ENCODE measurements around the gene SLC25A46. TPM values are rescaled to one million over a fixed set of nuclear protein-coding genes. Genes with fewer than 3 reads are reported as not detected.

SLC25A46 gene
- total RNA-seq, 1 experiment from 2014 or later = 25.9 TPM

DNA sequence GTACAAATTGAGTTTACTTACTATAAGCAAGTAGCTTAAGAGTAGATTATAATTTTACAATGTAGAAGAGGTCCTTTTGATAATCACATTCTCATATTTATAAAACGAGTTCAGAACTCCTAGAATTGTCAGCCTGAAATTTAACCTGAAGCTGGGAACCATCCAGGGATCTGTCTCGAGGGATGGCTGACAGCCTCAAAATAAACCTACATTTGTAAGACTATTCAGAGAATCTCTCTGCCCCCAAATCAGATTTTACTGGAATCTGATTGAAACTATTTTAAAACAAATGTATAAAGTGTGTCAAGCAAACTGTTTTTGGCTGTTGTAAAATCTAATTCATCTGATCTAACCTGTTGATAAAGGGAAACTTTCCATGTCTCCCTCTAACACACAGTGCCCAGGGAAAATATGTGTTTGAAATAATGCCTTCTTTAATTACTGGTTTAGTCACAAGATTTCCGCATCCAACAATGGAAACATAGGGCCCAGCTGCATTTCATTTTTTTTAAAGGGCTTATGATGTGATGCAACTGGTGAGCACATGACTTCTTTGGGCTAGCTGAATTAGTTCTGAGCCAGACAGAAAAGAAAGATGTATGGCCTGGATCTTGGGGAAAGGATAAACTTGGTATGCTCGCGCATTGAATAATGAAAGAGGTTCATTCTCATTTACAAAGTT, 30.3 kb downstream of the SLC25A46 start:
- no peak overlapping the region for H3K9ac ChIP-seq (ENCODE audit: low read length)
- H3K9me3 ChIP-seq (ENCODE audit: control insufficient read depth in 1 of 2, insufficient read depth in 1 of 2, low read depth in 1 of 2, low read length in 2 of 2) = no peaks in the 10 kb centered on the region
- H3K4me1 ChIP-seq (ENCODE audit: control insufficient read depth in 1 of 2, insufficient read depth in 2 of 2, low read length in 2 of 2) = no peaks in the 10 kb centered on the region
- TF ChIP-seq TCF7L2 (IDR thresholded peaks at IDR 0.05; ENCODE audit: borderline replicate concordance, extremely low read depth, insufficient read depth, insufficient read length) = no peak
- TF ChIP-seq, protein P1, sequence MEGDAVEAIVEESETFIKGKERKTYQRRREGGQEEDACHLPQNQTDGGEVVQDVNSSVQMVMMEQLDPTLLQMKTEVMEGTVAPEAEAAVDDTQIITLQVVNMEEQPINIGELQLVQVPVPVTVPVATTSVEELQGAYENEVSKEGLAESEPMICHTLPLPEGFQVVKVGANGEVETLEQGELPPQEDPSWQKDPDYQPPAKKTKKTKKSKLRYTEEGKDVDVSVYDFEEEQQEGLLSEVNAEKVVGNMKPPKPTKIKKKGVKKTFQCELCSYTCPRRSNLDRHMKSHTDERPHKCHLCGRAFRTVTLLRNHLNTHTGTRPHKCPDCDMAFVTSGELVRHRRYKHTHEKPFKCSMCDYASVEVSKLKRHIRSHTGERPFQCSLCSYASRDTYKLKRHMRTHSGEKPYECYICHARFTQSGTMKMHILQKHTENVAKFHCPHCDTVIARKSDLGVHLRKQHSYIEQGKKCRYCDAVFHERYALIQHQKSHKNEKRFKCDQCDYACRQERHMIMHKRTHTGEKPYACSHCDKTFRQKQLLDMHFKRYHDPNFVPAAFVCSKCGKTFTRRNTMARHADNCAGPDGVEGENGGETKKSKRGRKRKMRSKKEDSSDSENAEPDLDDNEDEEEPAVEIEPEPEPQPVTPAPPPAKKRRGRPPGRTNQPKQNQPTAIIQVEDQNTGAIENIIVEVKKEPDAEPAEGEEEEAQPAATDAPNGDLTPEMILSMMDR (IDR thresholded peaks at IDR 0.05 in 2 of 3, conservative IDR thresholded peaks at IDR 0.05 in 1 of 3; ENCODE audit: borderline replicate concordance in 1 of 3, insufficient read depth in 1 of 3, low read depth in 2 of 3, low read length in 2 of 3) = no peak
- TF ChIP-seq SIN3A (IDR thresholded peaks at IDR 0.05; ENCODE audit: low read depth) = no peak
- no peak for TF ChIP-seq ELF1 (IDR thresholded peaks at IDR 0.05; ENCODE audit: borderline replicate concordance, low read depth)
- TF ChIP-seq EZH2phosphoT487 (IDR thresholded peaks at IDR 0.05; ENCODE audit: borderline replicate concordance) = no peak
- no peak for TF ChIP-seq ZNF274 (IDR thresholded peaks at IDR 0.05; ENCODE audit: low read depth, low read length)
- TF ChIP-seq SRF (IDR thresholded peaks at IDR 0.05; ENCODE audit: low read depth) = no peak
- TF ChIP-seq RAD21 (IDR thresholded peaks at IDR 0.05; ENCODE audit: low read depth) = no peak
- TF ChIP-seq POLR2AphosphoS5 (IDR thresholded peaks at IDR 0.05; ENCODE audit: low read depth, low read length) = no peak
- TF ChIP-seq, protein P2, sequence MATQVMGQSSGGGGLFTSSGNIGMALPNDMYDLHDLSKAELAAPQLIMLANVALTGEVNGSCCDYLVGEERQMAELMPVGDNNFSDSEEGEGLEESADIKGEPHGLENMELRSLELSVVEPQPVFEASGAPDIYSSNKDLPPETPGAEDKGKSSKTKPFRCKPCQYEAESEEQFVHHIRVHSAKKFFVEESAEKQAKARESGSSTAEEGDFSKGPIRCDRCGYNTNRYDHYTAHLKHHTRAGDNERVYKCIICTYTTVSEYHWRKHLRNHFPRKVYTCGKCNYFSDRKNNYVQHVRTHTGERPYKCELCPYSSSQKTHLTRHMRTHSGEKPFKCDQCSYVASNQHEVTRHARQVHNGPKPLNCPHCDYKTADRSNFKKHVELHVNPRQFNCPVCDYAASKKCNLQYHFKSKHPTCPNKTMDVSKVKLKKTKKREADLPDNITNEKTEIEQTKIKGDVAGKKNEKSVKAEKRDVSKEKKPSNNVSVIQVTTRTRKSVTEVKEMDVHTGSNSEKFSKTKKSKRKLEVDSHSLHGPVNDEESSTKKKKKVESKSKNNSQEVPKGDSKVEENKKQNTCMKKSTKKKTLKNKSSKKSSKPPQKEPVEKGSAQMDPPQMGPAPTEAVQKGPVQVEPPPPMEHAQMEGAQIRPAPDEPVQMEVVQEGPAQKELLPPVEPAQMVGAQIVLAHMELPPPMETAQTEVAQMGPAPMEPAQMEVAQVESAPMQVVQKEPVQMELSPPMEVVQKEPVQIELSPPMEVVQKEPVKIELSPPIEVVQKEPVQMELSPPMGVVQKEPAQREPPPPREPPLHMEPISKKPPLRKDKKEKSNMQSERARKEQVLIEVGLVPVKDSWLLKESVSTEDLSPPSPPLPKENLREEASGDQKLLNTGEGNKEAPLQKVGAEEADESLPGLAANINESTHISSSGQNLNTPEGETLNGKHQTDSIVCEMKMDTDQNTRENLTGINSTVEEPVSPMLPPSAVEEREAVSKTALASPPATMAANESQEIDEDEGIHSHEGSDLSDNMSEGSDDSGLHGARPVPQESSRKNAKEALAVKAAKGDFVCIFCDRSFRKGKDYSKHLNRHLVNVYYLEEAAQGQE (IDR thresholded peaks at IDR 0.05; ENCODE audit: low read depth) = no peak
- no peak for TF ChIP-seq ZFX (IDR thresholded peaks at IDR 0.05)
- no peak for TF ChIP-seq CBX3 (IDR thresholded peaks at IDR 0.05; ENCODE audit: low read depth)
- no peak for TF ChIP-seq POLR2A (IDR thresholded peaks at IDR 0.05; ENCODE audit: borderline replicate concordance, extremely low read depth, insufficient read depth, insufficient read length)
- TF ChIP-seq, protein P3, sequence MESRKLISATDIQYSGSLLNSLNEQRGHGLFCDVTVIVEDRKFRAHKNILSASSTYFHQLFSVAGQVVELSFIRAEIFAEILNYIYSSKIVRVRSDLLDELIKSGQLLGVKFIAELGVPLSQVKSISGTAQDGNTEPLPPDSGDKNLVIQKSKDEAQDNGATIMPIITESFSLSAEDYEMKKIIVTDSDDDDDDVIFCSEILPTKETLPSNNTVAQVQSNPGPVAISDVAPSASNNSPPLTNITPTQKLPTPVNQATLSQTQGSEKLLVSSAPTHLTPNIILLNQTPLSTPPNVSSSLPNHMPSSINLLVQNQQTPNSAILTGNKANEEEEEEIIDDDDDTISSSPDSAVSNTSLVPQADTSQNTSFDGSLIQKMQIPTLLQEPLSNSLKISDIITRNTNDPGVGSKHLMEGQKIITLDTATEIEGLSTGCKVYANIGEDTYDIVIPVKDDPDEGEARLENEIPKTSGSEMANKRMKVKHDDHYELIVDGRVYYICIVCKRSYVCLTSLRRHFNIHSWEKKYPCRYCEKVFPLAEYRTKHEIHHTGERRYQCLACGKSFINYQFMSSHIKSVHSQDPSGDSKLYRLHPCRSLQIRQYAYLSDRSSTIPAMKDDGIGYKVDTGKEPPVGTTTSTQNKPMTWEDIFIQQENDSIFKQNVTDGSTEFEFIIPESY (IDR thresholded peaks at IDR 0.05; ENCODE audit: extremely low read depth, insufficient replicate concordance, low read length) = no peak
- no peak for TF ChIP-seq YY1 (IDR thresholded peaks at IDR 0.05; ENCODE audit: extremely low read depth, insufficient replicate concordance, low read depth, low read length)
- TF ChIP-seq, protein P4, sequence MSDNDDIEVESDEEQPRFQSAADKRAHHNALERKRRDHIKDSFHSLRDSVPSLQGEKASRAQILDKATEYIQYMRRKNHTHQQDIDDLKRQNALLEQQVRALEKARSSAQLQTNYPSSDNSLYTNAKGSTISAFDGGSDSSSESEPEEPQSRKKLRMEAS (IDR thresholded peaks at IDR 0.05) = no peak
- TF ChIP-seq SP1 (IDR thresholded peaks at IDR 0.05; ENCODE audit: low read depth) = no peak
- BruUV-seq (replicated peaks) = no TSS peak
- 0 out of 2 replicates have a peak, but pooled peaks cover 4% of the 10 kb centered on the region for H3K9me2 ChIP-seq (ENCODE audit: insufficient read depth)
- ChIA-PET RAD21 (ENCODE audit: low non-redundant PET in 1 of 2, low total read pairs in 2 of 2, uncharacterized antibody in 2 of 2, unreplicated experiment in 2 of 2) (no interaction called here), CTCF (no interaction called here), POLR2A (no interaction called here)
- no peak overlapping the region for H3K27ac ChIP-seq (ENCODE audit: low read depth, low read length)
- DNase-seq (ENCODE audit: low read depth, low spot score) (no peak), ATAC-seq (no peak)
- no peak overlapping the region for H3K4me3 ChIP-seq (replicated peaks in 1 of 2; ENCODE audit: low read depth in 1 of 2, low read length in 2 of 2)
- no peaks in the 10 kb centered on the region for H3K79me2 ChIP-seq (ENCODE audit: insufficient read depth, low read length)
- no peaks in the 10 kb centered on the region; the same call in 1 of the 2 replicates for H4K20me1 ChIP-seq (ENCODE audit: insufficient read depth)
- H3K36me3 ChIP-seq (ENCODE audit: control insufficient read depth in 1 of 2, insufficient read depth in 2 of 2, low read length in 2 of 2) = no peaks in the 10 kb centered on the region
- H3K4me2 ChIP-seq (ENCODE audit: low read length) = no peak overlapping the region
- H2AFZ ChIP-seq (ENCODE audit: low read depth, low read length, poor library complexity, severe bottlenecking) = no peak overlapping the region
- intact Hi-C loops (cut with micrococcal nuclease) = no loop called here
- no peaks in the 10 kb centered on the region for H3K27me3 ChIP-seq (ENCODE audit: insufficient read depth, low read length)
